Stimulated activated CD4-positive, alpha-beta T cell treated with anti-CD3 and anti-CD28 coated beads, Interleukin-12 subunit alpha, Interleukin-12 subunit beta, amount 100 ng/mL, for 24 hours (primary cell): ENCODE data around the gene MICU1.
"Not testable (repeated sequence)": the region's sequence is repeated elsewhere in the genome, so short reads cannot be mapped to it uniquely, and the experiment has no call there.

Experiments
- DNase-seq, 2 experiments: peaks; one replicate each; pipeline ENCODE4 v3.0.0-alpha.2; 2020; ENCODE audit warnings: low read depth in 2 of 2

Gene MICU1

DNA sequence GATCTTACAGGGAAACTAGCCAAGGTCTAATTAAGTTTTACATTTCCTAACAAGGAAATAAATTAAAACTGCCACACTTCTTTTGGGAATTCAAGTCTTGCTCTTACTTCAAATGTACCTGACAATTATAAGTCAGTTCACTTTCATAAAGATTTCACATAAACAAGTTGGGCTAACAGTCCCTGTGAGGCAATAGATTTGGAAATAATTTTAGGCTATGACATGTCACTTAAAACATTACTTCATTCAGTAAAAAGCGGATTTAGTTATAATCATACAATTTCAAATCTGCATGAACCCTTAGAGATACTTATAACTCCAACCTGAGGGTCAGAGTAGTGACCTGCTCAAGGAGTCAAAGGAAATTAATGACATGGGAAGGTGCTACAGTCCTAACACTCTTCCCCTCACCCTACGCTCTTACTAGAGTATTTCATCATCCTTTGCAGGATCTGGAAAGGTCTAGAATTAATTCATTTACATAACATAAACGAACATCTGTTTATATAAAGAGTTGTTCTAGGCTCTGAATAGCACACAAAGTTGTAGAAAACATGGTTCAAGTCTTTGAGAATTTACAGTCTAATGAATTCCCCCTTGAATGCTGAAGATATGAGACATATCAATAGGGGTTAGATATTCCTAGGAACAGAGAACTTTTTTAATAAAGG, 238.8 kb downstream of the MICU1 start:
- no peak for DNase-seq

- DNase-seq, result no peak
These were observed 240.2 kb downstream of the MICU1 start for GRCh38 chr10:72385724-72386123.

GRCh38 chr10:72384982-72385381, 240.9 kb downstream of the MICU1 start:
- DNase-seq, result not testable (repeated sequence)

- DNase-seq, result no peak
These were observed 246.1 kb downstream of the MICU1 start for GRCh38 chr10:72379776-72380175.

DNA sequence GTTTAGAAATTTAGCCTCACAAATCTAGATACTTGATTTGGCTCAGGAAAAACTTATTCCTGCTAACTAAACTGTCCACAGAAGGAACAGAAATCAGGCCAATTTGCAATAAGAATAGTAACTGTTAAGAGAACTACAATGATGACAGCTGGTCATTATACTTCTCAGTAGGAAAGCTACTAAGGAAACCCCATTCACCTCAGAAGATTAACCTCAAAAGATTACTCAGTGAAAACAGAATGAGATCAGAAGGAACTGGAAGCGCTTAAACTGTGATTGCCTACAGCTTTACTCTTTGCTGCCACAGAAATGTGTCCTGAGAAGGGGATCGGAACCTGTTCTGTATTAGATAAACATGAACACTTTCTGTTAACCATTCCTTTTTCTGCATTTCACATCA, 246.8 kb downstream of the MICU1 start:
- no peak for DNase-seq

DNA sequence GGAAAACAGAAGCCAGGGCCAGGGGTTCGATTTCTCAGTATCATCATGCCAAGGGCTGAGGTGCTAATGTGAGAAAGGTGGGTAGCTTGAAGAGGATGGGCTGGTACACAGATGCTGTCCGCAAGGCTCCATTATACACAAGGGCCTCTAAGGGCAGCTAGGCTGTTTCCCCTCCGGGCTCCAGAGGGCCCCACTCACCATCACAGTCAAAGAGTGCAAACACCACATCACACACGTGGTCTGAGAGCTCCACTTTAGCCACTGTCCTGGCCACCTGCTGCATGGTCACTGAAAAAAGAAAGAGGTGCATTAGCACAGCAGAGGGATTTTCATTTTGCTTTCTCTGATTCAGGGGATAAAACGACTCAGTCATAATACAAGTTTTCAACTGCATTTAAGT, 250.3 kb downstream of the MICU1 start:
- no peak for DNase-seq

GRCh38 chr10:72375173-72375572, 250.7 kb downstream of the MICU1 start:
- DNase-seq, result no peak

DNA sequence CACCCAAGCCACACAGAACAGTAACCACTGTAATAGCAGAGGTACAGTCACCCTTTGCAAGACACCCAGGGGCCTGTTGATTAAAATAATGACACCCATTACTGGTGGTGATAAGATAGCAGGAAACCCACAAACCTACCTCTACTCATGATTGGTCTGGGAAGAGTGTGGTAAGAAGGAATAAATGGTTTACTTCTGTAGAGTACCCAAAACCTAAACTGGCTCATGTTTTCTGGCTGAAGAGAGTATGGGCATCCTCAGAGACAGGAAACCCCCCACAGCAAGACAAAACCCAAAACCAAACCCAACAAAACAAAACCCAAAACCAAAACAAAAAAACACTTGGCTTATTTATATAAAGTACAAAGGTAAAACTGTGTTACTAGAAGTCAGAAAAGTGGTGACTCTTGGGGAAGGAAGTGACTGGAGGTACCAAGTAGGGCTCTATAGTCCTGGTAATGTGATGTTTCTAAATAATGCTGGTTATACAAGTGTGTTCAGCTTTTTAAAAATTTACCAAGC, 255.6 kb downstream of the MICU1 start:
- DNase-seq, result no peak

DNA sequence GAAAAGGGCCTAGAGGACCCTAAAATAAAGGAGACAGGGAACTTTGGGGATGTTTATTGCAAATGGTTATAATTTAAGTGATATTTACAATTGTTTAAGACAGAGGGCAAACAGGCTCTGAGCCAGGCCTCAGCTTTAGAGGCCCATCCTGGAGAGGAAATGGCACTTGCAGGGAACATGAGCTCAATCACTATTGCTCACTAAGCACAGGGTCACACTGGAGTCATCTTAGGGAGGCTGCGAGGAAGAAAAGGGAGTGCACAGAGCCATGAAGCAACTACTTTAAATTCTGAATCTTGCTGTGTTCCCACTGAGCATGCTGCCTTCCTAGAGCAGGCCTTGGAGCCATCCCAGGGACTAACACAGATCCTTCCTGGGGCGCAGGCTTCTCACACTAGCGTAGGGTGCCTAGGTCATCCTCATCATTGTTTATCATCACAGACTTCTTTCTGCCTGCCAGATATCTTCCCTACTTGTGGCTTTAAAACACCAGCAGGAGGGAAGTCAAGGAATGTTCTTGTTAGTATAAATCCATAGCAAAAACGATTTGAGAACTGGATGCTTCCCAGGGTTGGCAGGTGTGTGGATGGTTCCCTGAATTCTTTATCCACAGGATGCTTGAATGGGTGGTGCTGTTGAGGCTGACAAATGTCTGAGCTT, 258.4 kb downstream of the MICU1 start:
- no peak for DNase-seq

DNA sequence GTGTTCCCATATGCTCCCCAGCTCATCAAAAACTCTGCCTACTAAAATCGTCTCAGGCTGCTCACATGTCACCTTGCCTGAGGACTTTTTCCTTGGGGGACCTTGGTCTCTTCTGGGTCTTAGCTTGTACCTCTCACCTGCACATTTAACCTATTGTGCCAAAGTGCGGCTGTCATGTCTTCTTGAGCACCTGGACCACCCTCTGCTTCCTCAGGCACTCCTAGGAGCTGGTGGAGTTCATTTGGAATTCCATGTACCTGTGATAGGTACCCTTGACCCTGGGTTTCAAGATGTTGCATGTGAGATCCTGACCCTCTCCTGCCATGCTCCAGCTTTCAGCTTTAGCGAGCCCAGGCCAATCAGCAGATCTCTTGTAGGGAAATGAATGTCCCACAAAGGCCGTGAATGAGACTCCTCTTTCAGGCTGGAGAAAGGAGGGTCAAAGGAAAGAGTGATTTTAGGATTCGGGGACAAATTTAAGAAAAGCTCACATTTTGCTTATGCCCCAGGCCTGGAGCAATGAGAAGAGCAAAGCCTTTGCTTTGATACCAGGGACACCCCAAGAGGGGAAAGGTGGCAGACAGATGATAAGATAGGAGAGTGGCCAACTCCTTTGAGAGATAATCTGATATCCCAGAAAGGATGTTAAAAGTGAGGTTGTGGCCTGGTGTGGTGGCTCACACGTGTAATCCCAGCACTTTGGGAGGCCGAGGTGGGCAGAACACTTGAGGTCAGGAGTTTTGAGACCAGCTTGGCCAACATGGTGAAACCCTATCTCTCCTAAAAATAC, 260.6 kb downstream of the MICU1 start:
- DNase-seq, result no peak

GRCh38 chr10:72364239-72364777, 261.6 kb downstream of the MICU1 start:
- DNase-seq, result peak; percentile 61 to 78

DNA sequence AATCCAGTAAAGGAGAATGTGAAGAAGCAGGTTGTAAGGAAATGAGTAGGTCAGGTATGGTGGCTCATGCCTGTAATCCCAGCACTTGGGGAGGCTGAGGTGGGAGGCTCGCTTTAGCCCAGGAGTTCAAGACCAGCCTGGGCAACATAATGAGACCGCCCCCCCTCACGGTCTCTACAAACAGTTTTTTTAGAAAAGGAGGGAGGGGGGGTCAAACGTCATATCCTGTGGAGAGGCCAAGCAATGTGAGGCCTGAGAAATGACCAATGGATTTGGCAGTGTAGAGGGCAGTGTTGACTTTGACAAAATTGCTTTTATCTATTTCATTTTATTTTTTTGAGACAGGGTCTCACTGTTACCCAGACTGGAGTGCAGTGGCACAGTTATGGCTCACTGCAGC, 268.9 kb downstream of the MICU1 start:
- no peak for DNase-seq

DNA sequence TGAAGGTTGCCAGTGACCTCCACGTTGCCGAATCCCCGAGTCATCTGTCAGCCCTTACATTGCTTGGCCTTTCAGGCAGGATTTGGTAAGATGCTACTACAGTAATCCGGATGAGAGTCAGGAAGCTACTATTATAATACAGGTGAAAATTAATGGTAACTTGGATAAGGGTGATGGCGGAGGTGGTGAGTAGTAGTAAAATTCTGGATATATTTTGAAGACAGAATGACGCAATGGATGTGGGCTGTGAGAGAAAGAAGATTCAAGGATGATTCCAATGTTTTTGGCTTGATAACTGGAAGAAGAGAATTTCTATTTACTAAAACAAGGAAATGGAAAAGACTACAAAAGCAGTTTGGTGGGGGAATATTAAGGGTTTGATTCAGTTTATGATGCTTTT, 269.8 kb downstream of the MICU1 start:
- DNase-seq, result no peak

DNA sequence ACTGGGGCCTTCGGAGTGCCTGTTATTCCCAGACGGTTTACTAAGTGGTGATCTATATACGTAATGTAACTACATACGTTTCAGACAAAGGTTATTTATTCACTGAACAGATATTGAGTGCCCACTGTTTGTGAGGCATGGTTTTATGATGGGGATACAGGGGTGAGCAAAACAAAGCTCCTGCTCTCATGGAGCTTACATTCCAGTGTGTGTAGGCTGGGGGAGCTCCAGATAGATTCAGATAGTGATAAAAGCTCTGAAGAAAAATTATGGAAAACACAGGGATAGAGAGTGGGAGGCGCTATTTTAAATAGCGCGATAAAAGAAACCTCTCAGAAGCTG, 270.7 kb downstream of the MICU1 start:
- no peak for DNase-seq

GRCh38 chr10:72354356-72355213, 271.3 kb downstream of the MICU1 start, which contains the start of gene DNAJB12:
TSS of gene DNAJB12 (minus strand) at chr10:72354919. CDS start at chr10:72354897, 22 bp downstream.
- peak; percentile 75 to 85 for DNase-seq

- DNase-seq, result no peak
These were observed 271.9 kb downstream of the MICU1 start for GRCh38 chr10:72353965-72354355.

DNA sequence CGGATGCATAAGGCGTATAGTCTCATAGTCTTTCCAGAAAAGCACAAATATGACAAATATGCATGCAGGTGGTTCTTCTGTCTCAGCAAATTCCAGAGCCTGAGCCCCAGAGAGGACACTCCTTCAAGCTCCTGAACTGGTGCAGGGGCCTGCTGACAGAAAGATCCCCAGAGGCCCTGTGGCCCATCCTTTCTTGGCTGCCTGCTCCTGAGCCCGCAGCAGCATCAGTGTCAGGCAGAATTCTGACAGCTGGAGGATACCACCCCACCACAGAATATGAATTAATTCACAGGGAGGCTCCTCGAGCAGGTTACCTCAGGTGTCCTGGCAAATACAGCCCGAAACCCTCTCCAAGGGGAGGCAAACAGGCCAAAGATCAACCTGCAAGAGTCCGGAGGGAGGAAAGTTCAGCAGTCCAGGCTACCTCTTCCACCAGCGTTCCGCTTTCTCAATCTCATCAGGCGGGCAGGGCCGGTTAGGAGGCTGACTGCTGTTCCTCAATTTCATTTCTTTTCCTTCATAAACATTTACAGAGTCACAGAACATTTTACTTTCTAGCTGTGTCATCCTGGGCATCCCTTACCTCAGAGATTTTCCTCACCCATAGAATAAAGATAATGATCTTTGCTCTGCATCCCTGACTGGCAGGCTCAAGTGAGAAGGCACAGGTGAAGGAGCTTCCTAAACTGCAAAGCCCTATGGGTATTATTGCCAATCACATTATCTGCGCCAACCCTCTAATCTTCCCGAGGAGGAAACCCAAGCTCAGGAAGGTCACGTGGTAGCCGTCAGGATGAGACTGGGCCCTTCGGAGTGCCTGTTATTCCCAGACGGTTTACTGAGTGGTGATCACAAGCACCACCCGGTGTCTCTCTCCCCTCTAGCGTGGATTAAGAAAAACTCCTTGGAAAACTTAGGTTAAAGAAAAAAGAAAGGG, 272.6 kb downstream of the MICU1 start:
- DNase-seq, result no peak

DNA sequence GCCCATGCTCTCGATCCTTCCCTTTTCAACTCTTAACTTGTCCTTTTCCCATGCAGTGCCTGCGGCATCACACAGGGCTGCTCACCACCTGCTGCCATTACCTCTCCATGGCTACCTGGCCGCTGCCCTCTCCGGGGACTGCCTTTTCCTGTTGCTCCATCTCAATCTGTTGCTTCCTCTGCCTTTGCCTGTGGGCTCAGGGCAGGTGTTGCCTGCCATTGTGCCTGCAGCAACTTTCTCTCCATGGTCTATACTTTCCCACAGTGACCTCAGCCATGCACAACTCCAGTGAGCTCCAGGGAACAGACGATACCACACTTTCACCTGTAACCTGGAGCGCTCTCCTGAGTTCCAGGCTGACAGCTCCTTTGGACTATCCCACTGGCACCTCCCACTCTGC, 274.4 kb downstream of the MICU1 start:
- no peak for DNase-seq

DNA sequence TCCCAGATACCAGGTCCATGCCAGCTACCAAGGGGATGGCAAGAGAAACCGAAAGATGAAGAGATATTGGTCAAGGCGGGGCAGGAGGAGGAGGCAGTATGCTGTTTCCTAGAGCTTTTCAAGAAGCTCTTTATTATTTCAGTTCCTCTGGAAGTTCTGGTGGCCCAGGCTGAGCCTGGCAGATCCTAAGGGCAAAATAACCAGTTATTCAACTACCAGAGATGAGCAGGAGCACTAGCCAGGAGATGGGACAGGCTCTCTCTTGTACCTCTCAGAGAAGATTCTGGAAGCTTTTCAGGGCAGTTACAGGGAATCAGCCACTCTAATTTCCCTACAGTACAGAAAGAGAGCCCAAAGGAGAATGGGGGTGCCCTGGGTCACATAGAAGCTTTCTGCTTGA, 276.4 kb downstream of the MICU1 start:
- DNase-seq, result no peak

- no peak for DNase-seq
These were observed 277.6 kb downstream of the MICU1 start for GRCh38 chr10:72348282-72348681.
